ENCODE results near the gene PRSS48.
"Not testable (repeated sequence)": the region's sequence is repeated elsewhere in the genome, so short reads cannot be mapped to it uniquely, and the experiment has no call there.

PRSS48 gene

DNA sequence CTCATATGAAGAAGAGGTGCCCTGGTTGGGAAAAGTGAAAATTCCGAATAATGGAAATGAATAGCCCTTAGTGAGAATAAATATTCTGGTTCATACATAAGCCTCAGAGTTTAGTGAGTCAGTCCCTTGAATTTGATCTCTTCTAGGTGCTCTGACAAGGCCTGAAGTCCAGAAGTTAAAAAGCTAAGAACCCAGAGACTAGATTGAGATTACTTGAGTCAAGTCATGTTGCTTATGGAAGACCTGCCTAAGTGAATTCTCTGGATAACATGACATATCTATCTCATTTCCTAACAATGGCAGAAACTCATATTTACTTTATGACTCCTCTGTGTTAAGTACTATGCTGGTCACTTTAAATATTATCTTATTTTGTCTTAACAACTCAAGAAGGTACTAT lies 10.5 kb upstream of the PRSS48 start:
- DNase-seq, result no peak

DNA sequence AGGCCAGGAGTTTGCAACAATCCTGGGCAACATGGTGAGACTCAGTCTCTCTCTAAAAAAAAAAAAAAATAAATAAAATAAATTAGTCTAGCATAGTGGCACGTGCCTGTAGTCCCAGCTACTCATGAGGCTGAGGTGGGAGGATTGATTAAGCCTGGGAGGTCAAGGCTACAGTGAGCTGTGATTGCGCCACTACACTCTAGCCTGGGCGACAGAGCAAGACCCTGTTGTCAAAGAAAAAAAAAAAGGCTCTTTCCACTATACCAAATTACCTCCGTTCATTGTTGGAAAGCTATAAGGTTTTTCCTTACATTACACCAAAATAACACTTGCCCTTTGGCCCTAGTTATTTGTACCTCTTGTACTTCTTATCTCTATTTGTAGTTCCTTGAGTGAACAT lies 9.9 kb upstream of the PRSS48 start:
- DNase-seq, result no peak

DNA sequence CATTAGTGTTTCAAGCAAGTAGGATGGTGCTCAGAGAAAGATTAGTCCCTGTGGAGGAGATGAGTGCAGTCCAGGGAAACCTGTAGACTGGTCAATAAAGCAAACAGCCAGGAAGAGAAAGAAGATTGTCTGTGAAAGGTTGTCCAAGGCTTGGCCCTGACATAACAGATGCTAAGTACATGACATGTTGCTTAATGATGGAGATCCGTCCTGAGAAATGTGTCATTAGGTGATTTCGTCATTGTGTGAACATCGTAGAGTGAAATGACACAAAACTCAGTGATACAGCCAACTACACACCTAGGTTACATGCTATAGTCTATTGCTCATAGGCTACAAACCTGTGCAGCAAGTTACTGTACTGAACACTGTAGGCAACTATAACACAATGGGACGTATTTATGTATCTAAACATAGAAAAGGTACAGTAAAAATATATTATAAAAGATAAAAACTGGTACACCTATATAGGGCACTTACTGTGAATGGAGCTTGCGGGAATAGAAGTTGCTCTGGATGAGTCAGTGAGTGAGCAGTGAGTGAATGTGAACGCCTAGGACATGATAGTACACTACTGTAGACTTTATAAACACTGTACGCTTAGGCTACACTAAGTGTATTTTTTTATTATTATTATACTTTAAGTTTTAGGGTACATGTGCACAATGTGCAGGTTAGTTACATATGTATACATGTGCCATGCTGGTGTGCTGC lies 9.0 kb upstream of the PRSS48 start:
- no peak for DNase-seq

DNA sequence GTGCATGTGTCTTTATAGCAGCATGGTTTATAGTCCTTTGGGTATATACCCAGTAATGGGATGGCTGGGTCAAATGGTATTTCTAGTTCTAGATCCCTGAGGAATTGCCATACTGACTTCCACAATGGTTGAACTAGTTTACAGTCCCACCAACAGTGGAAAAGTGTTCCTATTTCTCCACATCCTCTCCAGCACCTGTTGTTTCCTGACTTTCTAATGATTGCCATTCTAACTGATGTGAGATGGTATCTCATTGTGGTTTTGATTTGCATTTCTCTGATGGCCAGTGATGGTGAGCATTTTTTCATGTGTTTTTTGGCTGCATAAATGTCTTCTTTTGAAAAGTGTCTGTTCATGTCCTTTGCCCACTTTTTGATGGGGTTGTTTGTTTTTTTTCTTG lies 8.1 kb upstream of the PRSS48 start:
- not testable (repeated sequence) for DNase-seq

DNA sequence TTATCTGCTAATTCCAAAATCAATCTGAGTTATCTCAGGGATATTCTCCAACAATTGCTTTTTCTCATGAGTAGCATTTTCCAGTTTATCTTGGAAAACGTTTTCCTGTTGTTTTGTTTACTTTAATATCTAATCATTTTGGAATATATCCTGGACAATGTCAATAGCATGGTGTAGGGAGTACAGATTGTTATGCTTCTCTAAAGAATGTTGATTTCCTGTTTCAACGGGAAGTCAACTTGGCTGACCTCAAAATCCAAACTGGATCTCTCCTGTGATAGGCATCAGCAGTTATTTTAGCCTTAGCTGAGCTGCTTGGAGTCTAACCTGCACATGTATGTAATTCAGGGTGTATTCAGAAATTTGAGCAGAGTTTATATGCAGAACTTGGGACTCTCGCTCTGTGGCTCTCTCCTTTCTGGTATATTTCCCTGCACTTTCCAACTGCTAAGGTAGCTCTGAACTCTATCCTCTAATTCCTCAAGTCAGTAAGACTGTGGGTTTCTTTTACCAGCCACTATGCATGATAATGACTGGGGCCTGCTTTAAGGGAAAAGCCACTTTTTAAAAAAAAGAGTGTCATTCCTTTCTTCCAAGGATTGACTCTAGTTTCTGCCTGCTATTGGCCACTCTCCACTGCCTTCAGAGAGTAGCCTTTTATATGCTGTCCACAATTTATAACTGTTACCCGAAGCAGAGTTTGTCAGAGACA lies 7.7 kb downstream of the PRSS48 start:
- no peak for DNase-seq

DNA sequence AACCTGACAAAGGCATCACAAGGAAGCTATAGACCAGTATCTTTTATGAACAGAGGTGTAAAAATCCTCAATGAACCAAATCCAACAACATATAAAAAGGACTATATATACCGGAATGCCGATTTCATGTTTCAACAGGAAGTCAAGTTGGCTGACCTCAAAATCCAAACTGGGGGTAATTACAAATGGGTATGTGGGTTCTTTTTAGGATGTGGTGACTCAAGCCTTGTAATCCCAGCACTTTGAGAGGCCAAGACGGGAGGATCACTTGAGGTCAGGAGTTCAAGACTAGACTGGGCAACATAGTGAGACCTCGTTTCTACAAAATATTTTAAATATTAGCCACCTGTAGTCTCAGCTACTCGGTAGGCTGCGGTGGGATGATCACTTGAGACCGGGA lies 10.4 kb downstream of the PRSS48 start:
- peak; percentile 47 for DNase-seq

DNA sequence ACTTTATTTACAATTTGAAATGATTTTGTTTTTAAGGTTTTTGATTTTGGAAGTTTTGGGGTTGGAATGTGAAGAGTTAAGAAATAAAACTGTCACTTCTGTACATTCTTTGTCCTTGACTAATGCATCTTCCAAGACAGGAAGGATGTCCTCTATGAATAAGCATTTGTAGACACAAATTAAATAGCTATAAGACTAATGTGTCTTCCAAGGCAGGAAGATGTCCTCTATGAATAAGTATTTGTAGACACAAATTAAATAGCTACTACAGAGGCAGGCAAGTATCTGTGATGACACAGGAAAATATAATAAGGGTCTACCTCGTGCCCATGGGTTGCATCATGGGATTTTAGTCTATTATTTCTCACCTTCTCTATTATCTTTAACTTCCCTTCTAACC lies 14.5 kb downstream of the PRSS48 start:
- DNase-seq, result no peak

DNA sequence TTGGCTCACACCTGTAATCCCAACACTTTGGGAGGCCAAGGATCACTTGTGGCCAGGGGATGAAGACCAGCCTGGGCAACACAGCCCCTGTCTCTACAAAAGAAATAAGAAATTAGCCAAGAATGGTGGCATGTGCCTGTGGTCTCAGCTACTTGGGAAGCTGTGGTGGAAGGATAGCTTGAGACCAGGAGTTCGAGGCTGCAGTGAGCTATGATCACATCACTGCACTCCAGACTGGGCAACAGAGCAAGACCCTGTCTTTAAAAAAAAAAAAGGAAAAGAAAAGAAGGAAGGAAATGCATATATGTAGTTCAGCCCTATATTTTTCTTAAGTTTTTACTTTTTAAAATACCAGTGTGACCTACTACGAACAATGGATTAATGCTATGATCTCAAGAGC lies 15.1 kb downstream of the PRSS48 start:
- DNase-seq, result no peak

DNA sequence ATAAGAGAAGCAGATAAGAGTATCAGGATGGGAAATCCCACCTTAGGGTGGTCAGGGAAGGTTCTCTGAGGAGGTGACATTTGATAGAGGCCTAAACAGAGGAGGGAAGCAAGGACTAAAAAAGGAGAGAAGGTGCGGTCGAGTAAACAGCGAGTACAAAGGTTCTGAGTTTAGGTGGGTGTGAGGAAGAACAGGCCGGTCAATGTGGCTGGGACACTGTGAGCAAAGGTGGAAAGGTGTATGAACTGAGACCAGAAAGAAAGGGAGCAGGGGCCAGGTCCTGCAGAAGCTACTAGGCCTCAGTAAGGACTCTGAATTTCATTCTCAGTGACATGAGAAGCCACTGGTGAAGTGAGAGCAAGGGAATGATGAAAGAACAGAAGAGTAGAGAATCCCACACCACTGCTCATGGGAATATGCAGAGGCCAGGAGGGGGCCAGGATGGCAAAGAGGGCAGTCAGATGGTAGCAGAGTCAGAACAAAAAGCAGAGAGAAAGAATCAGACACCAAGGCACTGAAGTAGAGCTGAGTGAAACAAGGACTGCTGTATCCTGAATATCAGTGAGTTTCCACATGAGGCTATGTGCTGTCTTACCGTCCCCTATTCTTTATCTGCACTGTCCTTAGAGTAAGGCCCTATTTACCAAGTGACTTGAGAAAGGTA lies 18.0 kb downstream of the PRSS48 start:
- DNase-seq, result no peak

DNA sequence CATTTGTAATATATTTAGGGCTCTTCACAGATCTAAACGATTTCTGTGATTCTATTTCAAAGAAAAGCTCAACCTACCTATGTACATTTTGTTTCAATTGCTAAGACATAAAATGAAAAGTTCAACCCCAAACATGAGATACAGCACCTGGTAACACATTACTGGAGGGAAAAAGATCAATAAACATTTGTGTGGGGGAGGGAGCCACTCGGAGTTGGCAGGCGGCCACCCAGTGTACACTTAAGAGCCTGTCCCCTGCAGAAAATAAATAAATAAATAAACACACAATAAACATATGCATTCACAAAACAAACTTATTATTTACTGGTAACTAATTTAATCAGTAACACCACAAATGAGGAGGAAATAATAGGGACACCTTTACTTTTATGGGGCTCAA lies 19.3 kb downstream of the PRSS48 start:
- DNase-seq, result no peak

DNA sequence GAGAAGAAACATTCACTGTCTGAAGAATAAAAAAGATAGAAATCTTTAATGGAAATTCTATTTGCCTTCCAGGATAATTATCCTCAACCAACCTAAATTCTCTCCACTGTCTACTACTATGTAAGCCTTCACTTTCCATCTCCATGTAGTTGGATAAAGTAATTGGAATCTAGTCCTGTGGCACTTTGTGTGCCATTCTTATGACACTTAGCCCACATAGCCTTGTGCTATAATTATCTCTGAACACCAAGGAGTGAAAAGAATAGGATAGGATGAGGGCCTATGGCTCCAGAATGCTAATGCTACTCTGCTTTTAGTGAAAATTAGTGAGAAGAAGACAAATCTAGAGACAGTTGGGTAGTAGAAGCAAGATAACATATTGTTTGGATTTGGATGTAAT lies 20.2 kb downstream of the PRSS48 start:
- no peak for DNase-seq

DNA sequence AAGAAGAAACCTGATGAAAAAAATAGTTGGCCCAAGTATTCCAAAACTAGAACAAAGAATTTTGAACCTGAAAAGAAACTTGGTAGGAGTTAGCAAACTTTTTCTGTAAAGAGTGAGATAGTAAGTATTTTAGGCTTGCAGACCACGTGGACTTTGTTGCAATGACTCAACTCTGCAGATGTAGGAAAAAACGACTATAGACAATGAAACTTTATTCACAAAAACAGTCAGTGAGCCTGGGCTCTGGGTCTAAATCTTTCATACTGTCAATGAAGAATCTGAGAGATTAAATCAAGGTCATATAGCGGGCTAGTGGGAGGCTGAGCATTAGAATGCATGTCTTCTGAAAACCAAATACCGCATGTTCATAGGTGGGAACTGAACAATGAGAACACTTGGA lies 25.5 kb downstream of the PRSS48 start:
- DNase-seq, result no peak

DNA sequence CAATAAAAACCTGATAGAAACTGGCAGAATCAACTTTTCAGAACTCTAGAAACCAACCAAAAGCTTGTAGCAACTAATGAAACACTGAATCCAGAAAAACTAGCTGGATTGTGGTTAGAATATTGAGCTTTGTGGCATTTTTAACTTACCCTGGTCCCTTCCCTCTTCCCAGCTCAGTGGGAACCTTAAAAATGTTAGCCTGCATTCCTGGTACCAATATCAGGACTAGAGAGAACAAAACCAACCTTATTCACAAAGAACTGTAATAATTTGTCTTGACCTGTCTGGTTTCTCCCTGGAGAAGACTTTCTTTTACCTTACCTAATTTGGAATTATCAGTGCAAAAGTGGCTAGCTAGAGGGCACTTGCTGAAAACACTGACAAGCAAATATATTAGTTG lies 27.3 kb downstream of the PRSS48 start:
- no peak for DNase-seq

DNA sequence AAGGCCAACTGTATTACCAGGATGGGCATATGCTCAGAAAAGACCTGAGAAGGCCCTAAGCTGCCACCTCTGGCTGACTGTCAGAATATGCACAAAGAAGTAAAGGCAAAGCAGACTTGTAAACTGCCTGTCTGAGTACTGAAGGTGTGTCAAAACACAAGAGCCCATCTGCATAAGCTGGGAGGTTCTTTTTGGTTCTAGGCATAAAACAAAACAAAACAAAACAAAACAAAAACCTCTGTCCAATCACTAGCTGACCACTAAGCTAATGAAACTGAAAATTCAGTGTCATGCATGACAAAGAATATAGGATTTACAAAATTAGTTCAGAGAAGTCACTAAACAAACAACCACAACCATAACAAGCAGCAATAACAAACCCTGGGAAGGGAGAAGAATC lies 27.8 kb downstream of the PRSS48 start:
- DNase-seq, result no peak

DNA sequence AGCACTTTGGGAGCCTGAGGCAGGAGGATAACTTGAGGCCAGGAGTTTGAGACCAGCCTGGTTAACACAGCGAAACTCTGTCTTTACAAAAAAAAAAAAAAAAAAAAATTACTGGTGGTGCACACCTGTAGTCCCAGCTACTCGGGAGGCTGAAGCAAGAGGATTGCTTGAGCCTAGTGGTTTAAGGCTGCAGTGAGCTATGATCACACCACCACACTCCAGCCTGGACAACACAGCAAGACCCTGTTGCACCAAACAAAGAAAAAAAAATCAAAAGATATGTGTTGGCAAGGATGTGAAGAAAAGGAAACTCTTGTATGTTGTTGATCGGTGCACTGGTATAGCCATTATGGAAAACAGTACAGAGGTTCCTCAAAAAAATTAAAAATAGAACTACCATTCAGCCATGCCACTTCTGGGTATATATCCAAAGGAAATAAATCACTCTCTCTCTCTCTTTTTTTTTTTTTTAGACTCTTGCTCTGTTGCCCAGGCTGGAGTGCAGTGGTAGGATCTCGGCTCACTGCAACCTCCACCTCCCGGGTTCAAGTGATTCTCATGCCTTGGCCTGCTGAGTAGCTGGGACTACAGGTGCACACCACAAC lies 33.3 kb downstream of the PRSS48 start:
- DNase-seq, result no peak

DNA sequence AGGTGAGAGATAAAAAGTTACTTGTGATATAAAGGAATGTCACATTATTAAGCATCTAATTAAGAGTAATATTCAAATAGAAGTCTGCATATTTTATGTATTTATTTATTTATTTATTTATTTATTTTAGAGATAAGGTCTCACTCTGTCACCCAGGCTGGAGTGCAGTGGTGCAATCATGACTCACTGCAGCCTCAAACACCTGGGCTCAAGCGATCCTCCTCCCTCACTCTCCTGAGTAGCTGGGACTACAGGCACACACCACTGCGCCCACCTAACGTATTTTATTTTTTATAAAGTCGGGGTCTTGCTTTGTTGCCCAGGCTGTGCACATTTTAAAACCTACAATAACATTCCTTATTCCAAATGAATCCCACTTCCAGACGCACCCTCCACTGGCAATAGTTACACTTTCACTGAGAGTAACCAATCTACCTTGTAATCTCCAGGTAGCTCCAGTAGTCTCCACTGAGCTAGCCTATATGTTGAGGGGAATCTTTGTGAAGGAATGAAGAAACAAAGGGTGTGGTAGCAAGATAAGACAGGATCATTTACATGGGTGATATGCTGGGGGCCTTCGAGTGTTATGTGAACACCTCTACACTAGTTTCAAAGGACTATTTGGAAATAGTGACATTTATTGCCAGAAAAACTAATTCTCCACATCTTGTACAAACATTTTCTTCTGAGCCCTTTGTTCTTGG lies 36.5 kb downstream of the PRSS48 start:
- DNase-seq, result no peak

DNA sequence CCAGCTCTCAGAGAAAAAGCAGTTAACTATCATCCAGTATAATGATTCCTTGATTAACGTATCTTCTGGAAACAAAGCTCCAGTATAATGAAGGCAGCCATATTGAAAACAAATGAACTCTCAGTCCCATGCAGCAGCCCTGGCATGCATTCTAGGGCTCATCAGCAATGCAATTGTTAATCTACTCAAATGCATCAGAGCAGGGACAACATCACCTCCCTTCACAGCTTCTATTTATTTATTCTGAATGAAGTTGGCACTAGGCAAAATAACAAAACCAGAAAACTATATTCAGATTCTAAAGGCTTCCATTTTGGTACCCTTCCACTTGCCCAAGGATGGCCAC lies 37.0 kb downstream of the PRSS48 start:
- no peak for DNase-seq

DNA sequence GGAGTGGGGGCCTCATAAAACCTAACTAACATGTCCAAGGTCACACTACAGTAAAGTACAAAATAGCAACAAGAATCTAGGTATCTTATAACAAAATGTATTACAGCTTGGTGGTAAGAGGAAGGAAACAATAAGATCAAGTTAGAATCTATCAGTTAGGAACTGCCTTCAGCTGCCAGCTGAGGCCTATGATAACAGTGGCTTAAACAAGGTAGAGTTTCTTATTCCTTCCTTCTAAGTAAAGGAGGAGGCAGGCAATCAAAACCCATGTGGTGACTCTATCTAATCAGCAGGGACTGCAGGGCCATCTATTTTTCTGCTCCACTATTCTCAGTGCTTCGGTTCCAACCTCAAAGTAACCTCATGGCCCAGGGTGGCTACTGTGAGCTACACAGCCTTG lies 37.5 kb downstream of the PRSS48 start:
- no peak for DNase-seq

DNA sequence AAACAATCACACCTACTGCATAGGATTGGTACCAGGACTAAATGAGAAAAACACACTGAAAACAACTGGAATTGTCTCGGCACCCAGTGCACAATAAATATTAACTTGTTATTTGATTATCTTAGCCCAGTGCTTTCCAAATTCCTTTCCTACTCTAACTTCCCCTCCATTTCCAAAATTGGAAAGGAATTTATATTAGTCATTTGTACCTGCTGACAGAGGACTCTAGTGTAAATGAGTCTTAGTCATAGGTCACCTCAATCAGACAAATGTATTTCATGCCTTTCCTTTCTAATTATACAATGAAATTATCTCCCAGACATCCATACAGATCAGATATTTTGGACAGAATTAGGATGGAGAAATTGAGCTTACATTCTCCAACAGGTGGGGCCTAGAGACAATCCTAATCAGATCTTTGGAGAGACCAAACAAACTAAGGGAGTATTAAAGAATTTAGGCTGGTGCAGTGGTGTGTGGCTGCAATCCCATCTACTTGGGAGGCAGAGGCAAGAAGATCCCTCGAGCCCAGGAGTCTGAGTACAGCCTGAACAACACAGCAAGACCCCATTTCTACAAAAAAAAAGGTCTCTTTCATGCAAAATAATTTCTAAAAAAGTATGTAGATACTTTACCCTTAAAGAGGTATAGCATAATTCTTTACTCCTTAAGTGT lies 38.4 kb downstream of the PRSS48 start:
- no peak for DNase-seq

DNA sequence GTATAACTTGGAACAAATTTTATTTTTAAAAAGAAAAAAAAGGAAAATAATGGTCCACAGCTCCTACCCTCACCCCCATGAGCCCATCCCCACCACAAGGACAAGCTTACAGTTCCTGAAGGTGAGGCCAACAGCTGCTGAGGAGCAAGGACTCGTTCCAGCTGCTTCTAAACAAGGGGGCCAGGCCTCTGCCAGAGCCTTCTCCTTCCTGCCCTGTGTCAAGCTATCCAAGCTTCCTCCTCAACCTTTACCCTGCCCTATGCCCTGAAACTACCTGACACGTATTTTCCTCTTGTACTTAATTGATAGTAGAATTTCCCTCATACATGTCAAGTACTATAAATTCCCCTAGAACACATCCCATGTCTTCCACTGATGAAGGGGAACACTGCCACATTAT lies 39.7 kb downstream of the PRSS48 start:
- no peak for DNase-seq

DNA sequence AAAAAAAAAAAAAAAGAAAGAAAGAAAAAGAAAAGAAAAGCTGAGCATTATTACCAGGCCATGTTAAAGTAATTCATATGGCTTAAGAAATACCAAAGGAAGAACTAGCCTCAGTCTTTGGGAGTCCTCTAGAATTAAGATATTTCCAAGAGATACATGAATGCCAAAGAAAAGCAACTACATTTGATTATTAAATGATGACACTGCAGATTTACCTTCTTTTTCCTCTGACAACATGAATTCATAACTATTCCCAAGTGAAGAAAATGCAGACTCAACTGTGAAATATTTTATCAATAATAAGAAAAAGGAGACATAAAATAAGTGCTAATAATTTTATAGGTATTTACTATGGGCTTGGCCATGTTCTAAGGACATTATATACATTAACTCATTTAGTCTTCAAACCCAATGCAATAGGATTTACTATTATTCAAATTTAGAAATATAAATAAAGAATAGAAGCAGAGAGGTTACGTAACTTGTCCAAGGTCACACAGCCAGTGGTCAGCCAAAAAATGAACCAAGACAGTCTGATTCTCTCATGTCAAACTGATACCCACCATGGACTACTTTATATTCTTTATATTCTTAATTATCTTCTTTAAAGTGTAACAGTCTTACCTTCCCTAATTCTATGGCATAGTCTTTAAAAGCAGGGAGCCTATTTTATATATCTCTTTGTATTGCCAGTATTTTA lies 41.5 kb downstream of the PRSS48 start:
- no peak for DNase-seq

DNA sequence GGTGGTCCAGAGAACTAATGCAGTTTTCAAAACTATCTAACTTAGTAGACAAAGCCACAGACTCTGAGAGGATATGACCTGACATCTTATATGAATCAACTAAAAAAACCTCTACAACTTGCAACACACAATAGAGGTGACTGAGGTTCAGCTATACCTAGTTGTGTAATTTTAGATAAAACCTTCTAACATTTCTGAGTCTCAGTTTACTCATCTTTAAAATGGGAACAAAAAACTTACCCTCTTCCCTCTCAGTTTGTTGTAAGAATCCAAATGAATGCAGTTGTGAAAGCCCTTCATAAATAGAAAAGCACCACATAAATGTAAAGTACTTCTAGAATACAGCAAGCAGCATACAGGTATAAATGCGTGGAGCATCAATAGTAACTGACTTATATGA lies 42.5 kb downstream of the PRSS48 start:
- no peak for DNase-seq

All from MV-4-11 (cell line).